EH (cell line): ENCODE measurements around the gene FAAP20.

Experiments used
- DNase-seq: peaks from one replicate; pipeline ENCODE4 v3.0.0-alpha.2; 2015; ENCODE audit warnings: low read depth

FAAP20 gene

GRCh38 chr1:2210084-2210653 lies 15.6 kb upstream of the FAAP20 start:
- DNase-seq, result no peak

- DNase-seq, result no peak
Measured at GRCh38 chr1:2209400-2210083, 15.0 kb upstream of the FAAP20 start.

GRCh38 chr1:2208309-2209239 lies 14.0 kb upstream of the FAAP20 start:
- DNase-seq, result peak; percentile 98

GRCh38 chr1:2206813-2207487 lies 12.4 kb upstream of the FAAP20 start:
- DNase-seq, result peak; percentile 16

GRCh38 chr1:2205191-2205952 lies 10.8 kb upstream of the FAAP20 start:
- DNase-seq, result peak; percentile 94

- DNase-seq, result peak; percentile 86
Measured at GRCh38 chr1:2204415-2205190, 10.0 kb upstream of the FAAP20 start.

- DNase-seq, result no peak
Measured at GRCh38 chr1:2203671-2204414, 9.3 kb upstream of the FAAP20 start.

GRCh38 chr1:2202843-2203601 lies 8.4 kb upstream of the FAAP20 start:
- no peak for DNase-seq

- DNase-seq, result no peak
Measured at GRCh38 chr1:2202008-2202575, 7.5 kb upstream of the FAAP20 start.

GRCh38 chr1:2201062-2201461 lies 6.5 kb upstream of the FAAP20 start:
- no peak for DNase-seq

- DNase-seq, result no peak
Measured at GRCh38 chr1:2200308-2200943, 5.9 kb upstream of the FAAP20 start.

- peak; percentile 95 for DNase-seq
Measured at GRCh38 chr1:2199042-2199810, 4.7 kb upstream of the FAAP20 start.

GRCh38 chr1:2198571-2198970 lies 4.0 kb upstream of the FAAP20 start:
- DNase-seq, result no peak

GRCh38 chr1:2197707-2198165 lies 3.2 kb upstream of the FAAP20 start:
- no peak for DNase-seq

GRCh38 chr1:2196901-2197638 lies 2.5 kb upstream of the FAAP20 start:
- DNase-seq, result no peak

- DNase-seq, result no peak
Measured at GRCh38 chr1:2195785-2196184, 1.2 kb upstream of the FAAP20 start.
